Adipocyte (in vitro differentiated cells): ENCODE measurements around the gene TAGLN.

Experiments used
- DNase-seq: peaks from one replicate; pipeline ENCODE4 v3.0.0-alpha.2; 2015; ENCODE audit warnings: low read depth
- H3K27me3 ChIP-seq: replicated peaks from 2 replicates; pipeline ENCODE4 v1.7.0; 2013; ENCODE audit warnings: mild to moderate bottlenecking, low read length, moderate library complexity; ENCODE audit not compliant: control insufficient read depth, insufficient read depth
- H3K36me3 ChIP-seq: 2 replicates; pipeline ENCODE4 v1.7.0; 2013; ENCODE audit warnings: low read length, mild to moderate bottlenecking, moderate library complexity; ENCODE audit not compliant: control insufficient read depth, insufficient read depth, severe bottlenecking
- H3K4me1 ChIP-seq: 2 replicates; pipeline ENCODE4 v1.7.0; 2013; ENCODE audit warnings: mild to moderate bottlenecking, low read length, moderate library complexity; ENCODE audit not compliant: control insufficient read depth, insufficient read depth
- H3K4me3 ChIP-seq: 2 replicates; pipeline ENCODE4 v1.7.0; 2013; ENCODE audit warnings: mild to moderate bottlenecking, low read length, moderate library complexity
- H3K9ac ChIP-seq: 2 replicates; pipeline ENCODE4 v1.7.0; 2013; ENCODE audit warnings: mild to moderate bottlenecking, low read length, moderate library complexity
- H3K9me3 ChIP-seq: 2 replicates; pipeline ENCODE4 v1.7.0; 2013; ENCODE audit warnings: mild to moderate bottlenecking, low read length, moderate library complexity; ENCODE audit not compliant: control insufficient read depth

Gene TAGLN

DNA sequence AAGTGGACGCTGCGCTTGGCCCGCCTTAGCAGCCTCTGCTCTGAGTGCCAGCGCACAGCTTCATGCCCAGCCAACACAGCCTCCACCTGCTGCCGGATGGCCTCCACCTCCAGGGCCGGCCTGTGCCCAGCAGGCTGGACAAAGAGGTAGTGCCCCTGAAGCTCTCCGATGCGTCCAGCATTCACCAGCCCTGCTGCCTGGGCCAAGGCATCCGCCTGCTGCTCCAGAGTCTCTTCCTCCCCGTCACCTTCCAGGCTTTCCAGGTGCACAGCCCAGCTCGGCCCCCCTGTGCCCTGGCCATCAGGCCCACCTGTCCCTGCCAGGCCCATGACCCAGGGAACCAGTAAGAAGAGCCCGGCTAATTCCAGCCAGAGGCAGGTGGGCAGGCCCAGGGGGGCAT is 30.2 kb downstream of the TAGLN start:
- no peak overlapping the region for H3K4me3 ChIP-seq
- H3K4me1 ChIP-seq: peaks cover 34% of the 10 kb centered on the region
- peak overlapping the region; percentile 99 for H3K9ac ChIP-seq
- no peak for DNase-seq
- H3K27me3 ChIP-seq: no peaks in the 10 kb centered on the region
- no peaks in the 10 kb centered on the region for H3K9me3 ChIP-seq
- peaks cover 45% of the 10 kb centered on the region for H3K36me3 ChIP-seq

DNA sequence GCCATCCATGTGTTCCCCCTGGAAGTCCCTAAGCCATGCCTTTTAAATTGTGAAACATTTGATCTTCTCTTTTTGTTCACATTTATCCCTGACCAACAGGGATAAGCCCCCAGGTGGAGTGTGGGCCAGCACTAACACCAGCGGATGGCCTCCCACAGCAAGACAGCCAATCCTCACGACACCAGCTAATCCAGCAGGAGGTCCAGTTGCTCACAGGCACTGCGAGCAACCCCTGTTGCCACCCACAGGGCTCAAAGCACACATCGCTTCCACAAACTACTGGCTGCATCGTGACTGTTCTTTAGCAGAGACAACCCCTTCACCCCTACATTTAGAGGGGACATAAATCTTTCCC is 30.7 kb downstream of the TAGLN start:
- DNase-seq: no peak
- Histone ChIP-seq H3K9me3 (no peaks in the 10 kb centered on the region), H3K4me1 (peaks cover 29% of the 10 kb centered on the region), H3K27me3 (no peaks in the 10 kb centered on the region), H3K4me3 (peak overlapping the region; percentile 99), H3K9ac (peak overlapping the region; percentile 99), H3K36me3 (peaks cover 45% of the 10 kb centered on the region)

DNA sequence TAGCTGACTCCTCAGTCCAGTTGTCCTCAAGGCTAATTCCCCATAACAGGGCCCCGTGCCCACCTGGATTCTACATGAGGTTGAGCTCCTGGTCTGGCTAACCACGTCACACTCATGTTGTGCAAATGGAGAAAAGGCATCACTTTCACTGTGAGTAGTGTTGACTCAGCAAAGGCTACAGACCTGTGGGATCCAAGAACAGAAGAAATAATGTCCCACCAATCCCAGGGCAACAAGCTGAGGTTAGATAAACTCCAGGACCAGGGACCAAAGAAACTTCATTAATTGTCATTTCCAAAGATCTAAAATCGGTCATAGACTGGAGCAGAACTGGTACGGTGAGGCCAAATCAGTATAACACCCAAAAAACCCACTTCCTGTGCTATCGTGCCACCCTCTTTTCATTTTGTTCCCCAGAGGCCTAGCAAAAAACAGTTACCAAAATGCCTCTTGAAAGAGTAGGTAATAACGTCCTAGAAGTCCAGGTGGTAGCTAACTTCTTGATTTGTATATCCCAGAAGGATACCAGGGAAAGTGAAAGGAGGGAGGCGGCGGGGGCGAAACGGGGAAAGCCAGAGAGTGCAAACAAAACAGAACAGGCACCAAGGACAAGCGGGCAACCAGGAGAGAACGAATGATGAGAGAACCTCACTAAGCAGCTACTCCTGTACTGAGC is 31.3 kb downstream of the TAGLN start:
- DNase-seq: no peak
- Histone ChIP-seq H3K9ac (peak overlapping the region; percentile 99), H3K9me3 (no peaks in the 10 kb centered on the region), H3K36me3 (peaks cover 42% of the 10 kb centered on the region), H3K27me3 (no peaks in the 10 kb centered on the region), H3K4me1 (peaks cover 29% of the 10 kb centered on the region), H3K4me3 (peak overlapping the region; percentile 99)

- peak; percentile 42 for DNase-seq
- Histone ChIP-seq H3K4me3 (peak overlapping the region; percentile 99), H3K9me3 (no peaks in the 10 kb centered on the region), H3K9ac (peak overlapping the region; percentile 99), H3K36me3 (peaks cover 36% of the 10 kb centered on the region), H3K27me3 (no peaks in the 10 kb centered on the region), H3K4me1 (peaks cover 29% of the 10 kb centered on the region)
Measured at GRCh38 chr11:117230999-117231841, 32.0 kb downstream of the TAGLN start.

DNA sequence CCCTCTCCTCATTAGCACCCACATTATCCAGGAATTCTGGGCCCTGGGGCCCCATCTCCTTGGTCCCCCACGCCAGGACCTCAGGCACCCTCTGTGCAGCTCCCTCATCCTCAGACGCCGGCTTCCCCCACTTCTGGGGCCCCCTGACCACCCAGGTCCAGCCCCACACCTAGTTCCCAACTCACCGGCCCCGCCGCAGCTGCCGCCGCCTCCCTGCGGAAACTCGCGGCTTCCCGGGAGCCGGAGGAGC is 32.6 kb downstream of the TAGLN start, which contains the start of gene PCSK7:
Gene PCSK7, minus strand, starts transcription at position 232 of the 250 bp plus-strand sequence. CDS start 2,229 bp downstream, outside the sequence.
- Histone ChIP-seq H3K9me3 (no peaks in the 10 kb centered on the region), H3K4me3 (peak within 1 kb of the TSS; percentile 99)

DNA sequence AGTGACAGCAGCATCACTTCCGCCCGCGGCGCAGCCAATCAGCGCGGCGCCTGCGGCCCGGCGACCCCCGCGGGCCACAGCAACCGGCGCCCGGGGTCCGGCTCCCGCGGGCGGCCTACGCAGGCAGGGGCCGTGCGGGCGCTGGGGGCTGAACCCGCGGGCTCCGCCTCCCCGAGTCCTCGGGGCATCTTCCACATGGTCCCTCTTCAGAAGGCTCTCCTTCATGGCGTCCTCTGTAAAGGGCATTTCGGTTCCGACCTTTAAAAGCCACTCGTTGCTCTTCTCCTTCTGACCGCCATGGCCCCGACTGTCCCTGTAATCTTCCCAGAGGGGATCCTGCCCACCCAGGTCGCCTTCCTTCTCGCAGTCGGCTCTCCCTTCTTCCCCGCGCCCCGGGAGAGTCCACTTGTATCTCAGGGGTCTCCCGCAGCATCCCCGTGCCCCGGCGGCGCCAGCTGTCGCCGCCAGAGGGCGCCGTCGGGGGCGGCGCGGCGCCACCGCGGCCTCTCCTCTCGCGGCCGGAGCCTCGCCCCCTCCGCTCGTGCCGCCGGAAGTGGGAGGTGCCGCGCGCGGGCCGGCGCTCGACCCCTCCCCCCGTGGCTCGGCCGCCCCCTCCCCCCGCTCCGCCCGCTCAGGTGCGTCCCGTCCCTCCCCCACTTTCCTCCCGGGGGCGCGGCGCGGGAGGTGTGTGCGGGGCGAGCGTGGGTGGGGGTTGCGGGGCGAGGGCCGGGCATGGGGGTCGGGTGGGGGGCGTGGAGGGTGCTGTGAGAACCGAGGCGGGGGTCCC is 33.1 kb downstream of the TAGLN start, which contains the start of gene RNF214:
Gene RNF214, plus strand, starts transcription at position 580 of the 787 bp plus-strand sequence. CDS start 1,602 bp downstream, outside the sequence.
- H3K9ac ChIP-seq: peak within 1 kb of the TSS; percentile 99
- H3K36me3 ChIP-seq: peaks cover 34% of the 10 kb centered on the region
- peak within 1 kb of the TSS; percentile 99 for H3K4me3 ChIP-seq
- peaks cover 29% of the 10 kb centered on the region for H3K4me1 ChIP-seq
- DNase-seq: peak; percentile 91
- no peaks in the 10 kb centered on the region for H3K9me3 ChIP-seq
- no peaks in the 10 kb centered on the region for H3K27me3 ChIP-seq

More for the DNA sequence above, 32.6 kb downstream of the TAGLN start, which contains the start of gene PCSK7:
- H3K27me3 ChIP-seq: no peaks in the 10 kb centered on the region
- peaks cover 29% of the 10 kb centered on the region for H3K4me1 ChIP-seq
- H3K36me3 ChIP-seq: peaks cover 37% of the 10 kb centered on the region
- H3K9ac ChIP-seq: peak within 1 kb of the TSS; percentile 99
- no peak for DNase-seq

DNA sequence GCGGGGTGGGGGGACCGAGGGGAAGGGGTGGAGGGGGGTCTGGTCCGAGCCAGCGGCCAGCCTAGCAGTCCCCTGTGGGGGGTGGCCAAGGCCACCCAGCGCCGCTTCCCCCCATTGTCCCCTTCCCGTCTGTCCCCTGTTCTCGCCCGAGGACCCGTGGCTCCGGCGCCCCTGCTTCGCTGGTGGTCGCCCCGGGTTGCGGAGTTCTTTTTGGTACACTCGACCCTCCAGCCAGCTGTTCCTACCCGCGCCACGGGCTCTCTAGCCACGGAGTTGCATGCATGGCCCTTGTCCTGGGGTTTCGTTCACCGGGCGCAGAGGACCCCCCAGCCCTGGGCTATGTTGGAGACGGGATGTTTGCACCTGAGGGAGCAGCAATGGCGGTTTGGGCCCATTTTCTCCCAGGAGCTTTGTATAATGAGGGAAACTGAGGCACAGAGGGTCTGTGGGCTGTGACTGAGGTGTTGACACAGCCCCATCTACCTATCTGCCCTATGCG is 33.8 kb downstream of the TAGLN start:
- Histone ChIP-seq H3K36me3 (peaks cover 27% of the 10 kb centered on the region), H3K4me1 (peaks cover 29% of the 10 kb centered on the region), H3K27me3 (no peaks in the 10 kb centered on the region), H3K4me3 (peak overlapping the region; percentile 96), H3K9me3 (no peaks in the 10 kb centered on the region), H3K9ac (peak overlapping the region; percentile 95)
- peak; percentile 41 for DNase-seq

GRCh38 chr11:117238221-117238620 is 39.1 kb downstream of the TAGLN start:
- no peaks in the 10 kb centered on the region for H3K9me3 ChIP-seq
- no peaks in the 10 kb centered on the region for H3K27me3 ChIP-seq
- DNase-seq: no peak
- H3K4me1 ChIP-seq: peaks cover 15% of the 10 kb centered on the region
- H3K9ac ChIP-seq: no peak overlapping the region
- no peak overlapping the region for H3K4me3 ChIP-seq
- peaks cover 20% of the 10 kb centered on the region for H3K36me3 ChIP-seq

DNA sequence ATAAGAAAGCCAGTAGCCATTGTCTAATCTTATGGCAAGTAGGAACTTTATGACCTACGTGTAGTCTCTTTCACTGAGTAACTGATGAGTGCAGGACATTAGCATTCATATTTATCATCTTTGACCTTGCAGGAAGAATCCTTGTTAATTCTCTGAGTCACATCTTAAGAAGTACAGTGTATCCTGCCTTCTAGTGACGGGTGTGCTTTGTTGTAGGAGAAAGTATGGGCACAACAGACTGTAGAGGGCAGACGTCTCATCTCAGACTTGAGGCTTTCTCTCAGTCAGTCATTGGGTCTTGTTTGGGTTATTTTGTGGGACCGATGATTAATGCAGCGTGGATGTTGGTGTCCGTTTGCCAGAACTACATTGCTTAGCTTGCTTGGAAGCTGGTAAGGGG is 40.1 kb downstream of the TAGLN start:
- no peaks in the 10 kb centered on the region for H3K27me3 ChIP-seq
- H3K9ac ChIP-seq: no peak overlapping the region
- peaks cover 24% of the 10 kb centered on the region for H3K36me3 ChIP-seq
- peaks cover 5% of the 10 kb centered on the region for H3K4me1 ChIP-seq
- H3K4me3 ChIP-seq: no peak overlapping the region
- peak; percentile 73 for DNase-seq
- H3K9me3 ChIP-seq: no peaks in the 10 kb centered on the region

DNA sequence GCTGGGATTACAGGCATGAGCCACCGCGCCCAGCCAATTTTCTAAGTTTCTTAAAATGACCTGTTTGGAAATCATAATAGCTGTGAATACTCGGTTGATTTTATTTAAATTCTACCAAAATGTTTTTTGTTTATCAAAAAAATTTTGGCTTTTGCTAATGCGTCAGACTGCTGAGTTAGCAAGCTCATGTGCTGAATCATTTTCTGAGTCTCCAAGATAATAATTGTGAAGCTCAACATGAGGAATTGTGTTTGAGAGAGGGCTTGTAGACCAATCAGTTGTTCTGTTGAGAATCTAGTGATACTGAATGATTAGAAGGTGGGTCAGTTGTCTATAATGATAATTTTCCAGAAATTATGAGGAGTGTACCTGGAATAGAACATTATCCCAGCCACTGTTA is 49.2 kb downstream of the TAGLN start:
- Histone ChIP-seq H3K9ac (no peak overlapping the region), H3K4me1 (no peaks in the 10 kb centered on the region), H3K27me3 (no peaks in the 10 kb centered on the region), H3K9me3 (no peaks in the 10 kb centered on the region), H3K36me3 (peaks cover 57% of the 10 kb centered on the region), H3K4me3 (no peak overlapping the region)
- DNase-seq: no peak

- H3K36me3 ChIP-seq: peaks cover 58% of the 10 kb centered on the region
- H3K27me3 ChIP-seq: no peaks in the 10 kb centered on the region
- H3K4me3 ChIP-seq: no peak overlapping the region
- H3K9me3 ChIP-seq: no peaks in the 10 kb centered on the region
- H3K9ac ChIP-seq: no peak overlapping the region
- no peaks in the 10 kb centered on the region for H3K4me1 ChIP-seq
- DNase-seq: no peak
Measured at GRCh38 chr11:117249571-117249970, 50.4 kb downstream of the TAGLN start.
